Peyer's patch (tissue), 4 donors: ENCODE measurements around the gene KLHL30.

Experiments used
- CTCF ChIP-seq, 6 experiments: fragments of 450-650 bp in 4 of 6; fragments of 200-600 bp in 2 of 6; sonication (generic) in 1 of 6; IDR thresholded peaks; one replicate each; pipeline ENCODE4 v1.5.1; 2017 to 2019; ENCODE audit warnings: antibody characterized with exemption in 6 of 6, mild to moderate bottlenecking in 3 of 6, moderate library complexity in 1 of 6
- POLR2A ChIP-seq, 2 donors: fragments of 450-650 bp; IDR thresholded peaks; one replicate each; pipeline ENCODE4 v1.5.1; 2017; ENCODE audit warnings: antibody characterized with exemption in 2 of 2, mild to moderate bottlenecking in 2 of 2, moderate library complexity in 2 of 2

- TF ChIP-seq CTCF (IDR thresholded peaks at IDR 0.05), result no peak
- no peak for TF ChIP-seq POLR2A (IDR thresholded peaks at IDR 0.05)
Observed at GRCh38 chr2:238176613-238177012, 38.1 kb downstream of the KLHL30 start.
